ENCODE measurements around the gene PPM1N. TPM values are rescaled to one million over a fixed set of nuclear protein-coding genes. Genes with fewer than 3 reads are reported as not detected.

The PPM1N gene
- total RNA-seq, 1 experiment from 2014 or later, result 1.2 TPM

- no peaks in the 10 kb centered on the region for H3K27me3 ChIP-seq (replicated peaks; ENCODE audit: control insufficient read depth, insufficient read depth, low read length)
- intact Hi-C loops (cut with micrococcal nuclease; ENCODE audit: unreplicated experiment), result loop anchor here (1.0 kb wide), 1 partner anchor 19 kb away; no protein-coding TSS in a partner anchor
- Mint-ChIP-seq H3K4me1 (ENCODE audit: low read depth, unreplicated experiment) (peaks cover 39% of the 10 kb centered on the region), H3K4me3 (ENCODE audit: unreplicated experiment) (peak overlapping the region; percentile 82), H3K36me3 (ENCODE audit: insufficient read depth, unreplicated experiment) (peaks cover 10% of the 10 kb centered on the region), H3K27ac (ENCODE audit: unreplicated experiment) (peak overlapping the region; percentile 98), H3K27me3 (ENCODE audit: insufficient read depth, unreplicated experiment) (no peaks in the 10 kb centered on the region), H3K9me3 (ENCODE audit: unreplicated experiment) (no peaks in the 10 kb centered on the region)
- CTCF ChIA-PET, result interaction anchor here (1.2 to 3.2 kb wide), 2 partner anchors 10 to 29 kb away, joined by 3 to 14 read pairs; no protein-coding TSS in a partner anchor
- peaks cover 24% of the 10 kb centered on the region for H3K4me1 ChIP-seq
- H3K36me3 ChIP-seq (ENCODE audit: control insufficient read depth, insufficient read depth, low read length), result no peaks in the 10 kb centered on the region
- no peak for DNase-seq
- POLR2A ChIA-PET, result interaction anchor here (1.0 kb wide), 1 partner anchor 18 kb away, joined by 5 read pairs; the partner anchor contains the start of gene FOSB
- no peaks in the 10 kb centered on the region for H3K9me3 ChIP-seq
- BruUV-seq (replicated peaks), result TSS peak; percentile 71
- no peak for TF ChIP-seq CTCF (IDR thresholded peaks at IDR 0.05; ENCODE audit: insufficient read depth in 1 of 2, low read depth in 1 of 2, low read length in 1 of 2, severe bottlenecking in 1 of 2, unreplicated experiment in 1 of 2)
- peak overlapping the region; percentile 51 for H3K4me3 ChIP-seq (ENCODE audit: low read depth, low read length)
These were observed 48.3 kb upstream of the PPM1N start for GRCh38 chr19:45450012-45450333.

- CTCF ChIA-PET, result no interaction called here
- TSS peak; percentile 81 for BruUV-seq (replicated peaks)
- peak in 1 of 2 experiments; percentile 37 for DNase-seq
These were observed 47.0 kb upstream of the PPM1N start for GRCh38 chr19:45451131-45451849.

DNA sequence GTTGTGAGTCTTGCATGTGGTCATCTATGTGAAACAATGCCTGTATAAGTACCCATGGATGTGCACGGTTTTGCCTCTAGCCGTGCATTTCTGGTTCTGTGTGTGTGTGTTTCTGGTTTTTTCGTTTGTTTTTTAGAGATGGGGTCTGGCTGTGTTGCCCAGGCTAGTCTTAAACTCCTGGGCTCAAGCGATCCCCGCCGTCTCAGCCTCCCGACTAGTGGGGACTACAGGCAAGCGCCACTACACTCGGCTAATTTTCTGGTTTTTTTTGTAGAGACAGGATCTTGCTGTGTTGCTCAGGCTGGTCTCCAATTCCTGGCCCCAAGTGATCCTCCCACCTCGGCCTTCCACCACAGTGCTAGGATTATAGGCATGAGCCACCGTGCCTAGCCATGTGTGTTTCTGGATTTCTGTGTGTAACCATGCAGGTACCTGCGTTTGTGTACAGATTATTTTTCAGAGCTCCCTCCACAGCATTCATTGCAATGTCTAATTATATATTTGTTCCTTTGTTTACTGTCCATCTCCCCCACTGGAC lies 46.3 kb upstream of the PPM1N start:
- intact Hi-C loops (cut with micrococcal nuclease; ENCODE audit: unreplicated experiment), result no loop called here
- Histone ChIP-seq H3K27me3 (replicated peaks; ENCODE audit: control insufficient read depth, insufficient read depth, low read length) (no peaks in the 10 kb centered on the region), H3K4me1 (peaks cover 36% of the 10 kb centered on the region), H3K9me3 (no peaks in the 10 kb centered on the region), H3K4me3 (ENCODE audit: low read depth, low read length) (no peak overlapping the region), H3K36me3 (ENCODE audit: control insufficient read depth, insufficient read depth, low read length) (no peaks in the 10 kb centered on the region)
- ChIA-PET CTCF (no interaction called here), POLR2A (no interaction called here)
- Mint-ChIP-seq H3K27ac (ENCODE audit: unreplicated experiment) (peak overlapping the region; percentile 98), H3K36me3 (ENCODE audit: insufficient read depth, unreplicated experiment) (peaks cover 19% of the 10 kb centered on the region), H3K4me1 (ENCODE audit: low read depth, unreplicated experiment) (peaks cover 42% of the 10 kb centered on the region), H3K4me3 (ENCODE audit: unreplicated experiment) (peak overlapping the region; percentile 82), H3K9me3 (ENCODE audit: unreplicated experiment) (no peaks in the 10 kb centered on the region), H3K27me3 (ENCODE audit: insufficient read depth, unreplicated experiment) (no peaks in the 10 kb centered on the region)
- TF ChIP-seq CTCF (IDR thresholded peaks at IDR 0.05; ENCODE audit: insufficient read depth in 1 of 2, low read depth in 1 of 2, low read length in 1 of 2, severe bottlenecking in 1 of 2, unreplicated experiment in 1 of 2), result no peak
- DNase-seq, result no peak
- no TSS peak for BruUV-seq (replicated peaks)

More at GRCh38 chr19:45451131-45451849, 47.0 kb upstream of the PPM1N start:
- Histone ChIP-seq H3K4me1 (peaks cover 35% of the 10 kb centered on the region), H3K36me3 (ENCODE audit: control insufficient read depth, insufficient read depth, low read length) (no peaks in the 10 kb centered on the region), H3K4me3 (ENCODE audit: low read depth, low read length) (peak overlapping the region; percentile 52), H3K27me3 (replicated peaks; ENCODE audit: control insufficient read depth, insufficient read depth, low read length) (no peaks in the 10 kb centered on the region), H3K9me3 (no peaks in the 10 kb centered on the region)
- no peak for TF ChIP-seq CTCF (IDR thresholded peaks at IDR 0.05; ENCODE audit: insufficient read depth in 1 of 2, low read depth in 1 of 2, low read length in 1 of 2, severe bottlenecking in 1 of 2, unreplicated experiment in 1 of 2)
- peak overlapping the region; percentile 82 for H3K4me3 Mint-ChIP-seq (ENCODE audit: unreplicated experiment)
- intact Hi-C loops (cut with micrococcal nuclease; ENCODE audit: unreplicated experiment), result no loop called here
- H3K9me3 Mint-ChIP-seq (ENCODE audit: unreplicated experiment), result no peaks in the 10 kb centered on the region
- POLR2A ChIA-PET, result interaction anchor here (0.5 to 0.6 kb wide), 2 partner anchors 16 to 803 kb away, joined by 3 to 5 read pairs; no protein-coding TSS in a partner anchor
- H3K36me3 Mint-ChIP-seq (ENCODE audit: insufficient read depth, unreplicated experiment), result peaks cover 19% of the 10 kb centered on the region
- peak overlapping the region; percentile 98 for H3K27ac Mint-ChIP-seq (ENCODE audit: unreplicated experiment)
- no peaks in the 10 kb centered on the region for H3K27me3 Mint-ChIP-seq (ENCODE audit: insufficient read depth, unreplicated experiment)
- H3K4me1 Mint-ChIP-seq (ENCODE audit: low read depth, unreplicated experiment), result peaks cover 39% of the 10 kb centered on the region
